Thyroid gland (tissue), 4 donors: Measurements from ENCODE around the gene NDUFV3.

Source experiments
- POLR2A ChIP-seq, 2 donors: fragments of 450-650 bp; IDR thresholded peaks; one replicate each; pipeline ENCODE4 v1.6.1; 2017; ENCODE audit warnings: antibody characterized with exemption in 2 of 2, mild to moderate bottlenecking in 2 of 2, moderate library complexity in 1 of 2
- TF ChIP-seq, protein P1 (sequence below), 6 experiments: fragments of 200-600 bp in 3 of 6; fragments of 450-650 bp in 3 of 6; sonication (generic) in 3 of 6; IDR thresholded peaks; one replicate each; pipeline ENCODE4 v1.5.1; 2016 to 2019; ENCODE audit warnings: antibody characterized with exemption in 6 of 6, mild to moderate bottlenecking in 2 of 6, inconsistent platforms in 1 of 6, moderate library complexity in 1 of 6

DNA sequence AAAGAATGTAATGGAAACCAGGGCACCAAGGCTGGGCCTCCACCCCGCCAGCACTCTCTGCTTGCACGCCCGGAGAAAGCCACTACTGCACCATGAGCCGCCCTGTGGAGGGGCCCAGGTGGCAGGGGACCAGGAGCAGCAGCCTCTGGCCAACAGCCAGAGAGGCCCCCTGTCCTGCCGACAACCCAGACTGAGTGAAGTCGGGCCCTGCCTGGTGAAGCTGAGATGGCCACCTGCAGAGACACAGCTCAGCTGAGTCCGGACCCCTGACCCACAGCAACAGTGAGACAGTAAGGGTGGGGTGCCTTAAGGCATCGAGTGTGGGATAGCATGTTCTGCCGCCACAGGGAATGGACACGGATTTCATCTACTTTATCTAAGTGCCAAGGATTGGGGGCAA is 42.6 kb upstream of the NDUFV3 start:
- TF ChIP-seq, protein P1, sequence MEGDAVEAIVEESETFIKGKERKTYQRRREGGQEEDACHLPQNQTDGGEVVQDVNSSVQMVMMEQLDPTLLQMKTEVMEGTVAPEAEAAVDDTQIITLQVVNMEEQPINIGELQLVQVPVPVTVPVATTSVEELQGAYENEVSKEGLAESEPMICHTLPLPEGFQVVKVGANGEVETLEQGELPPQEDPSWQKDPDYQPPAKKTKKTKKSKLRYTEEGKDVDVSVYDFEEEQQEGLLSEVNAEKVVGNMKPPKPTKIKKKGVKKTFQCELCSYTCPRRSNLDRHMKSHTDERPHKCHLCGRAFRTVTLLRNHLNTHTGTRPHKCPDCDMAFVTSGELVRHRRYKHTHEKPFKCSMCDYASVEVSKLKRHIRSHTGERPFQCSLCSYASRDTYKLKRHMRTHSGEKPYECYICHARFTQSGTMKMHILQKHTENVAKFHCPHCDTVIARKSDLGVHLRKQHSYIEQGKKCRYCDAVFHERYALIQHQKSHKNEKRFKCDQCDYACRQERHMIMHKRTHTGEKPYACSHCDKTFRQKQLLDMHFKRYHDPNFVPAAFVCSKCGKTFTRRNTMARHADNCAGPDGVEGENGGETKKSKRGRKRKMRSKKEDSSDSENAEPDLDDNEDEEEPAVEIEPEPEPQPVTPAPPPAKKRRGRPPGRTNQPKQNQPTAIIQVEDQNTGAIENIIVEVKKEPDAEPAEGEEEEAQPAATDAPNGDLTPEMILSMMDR (IDR thresholded peaks at IDR 0.05), result no peak
- no peak for TF ChIP-seq POLR2A (IDR thresholded peaks at IDR 0.05)
